Ovary (tissue), 9 donors: Measurements from ENCODE around the gene COL4A1. TPM values are rescaled to one million over a fixed set of nuclear protein-coding genes. Genes with fewer than 3 reads are reported as not detected.

Source experiments
- DNase-seq, 5 donors: peaks; one replicate each; pipeline ENCODE4 v3.0.0-alpha.2; 2019 to 2020
- H3K27ac ChIP-seq, 2 donors: fragments of 200-600 bp; one replicate each; pipeline versions ENCODE4 v1.5.1 to v1.8.0; 2019 to 2022
- H3K27me3 ChIP-seq: fragments of 200-600 bp; one replicate; pipeline ENCODE4 v1.8.0; 2022
- H3K36me3 ChIP-seq: fragments of 200-600 bp; sonication (generic); one replicate; pipeline ENCODE4 v1.5.1; 2019
- H3K4me1 ChIP-seq: one replicate; pipeline ENCODE4 v1.8.1; 2013; ENCODE audit warnings: mild to moderate bottlenecking, moderate library complexity; ENCODE audit not compliant: insufficient read depth
- H3K4me3 ChIP-seq: fragments of 200-600 bp; sonication (generic); one replicate; pipeline ENCODE4 v1.5.1; 2017
- H3K9me3 ChIP-seq, 2 donors: fragments of 200-600 bp in 1 of 2; sonication (generic) in 1 of 2; one replicate each; pipeline versions ENCODE4 v1.5.1 to v1.8.1; 2013 to 2019; ENCODE audit warnings: mild to moderate bottlenecking in 1 of 2, moderate library complexity in 1 of 2
- CTCF ChIP-seq, 3 donors: fragments of 450-650 bp in 2 of 3; fragments of 200-600 bp in 1 of 3; IDR thresholded peaks; one replicate each; pipeline versions ENCODE4 v1.5.1 to v1.8.0; 2016 to 2022; ENCODE audit warnings: antibody characterized with exemption in 3 of 3, mild to moderate bottlenecking in 1 of 3
- EP300 ChIP-seq: sonication (generic); formaldehyde crosslinking; IDR thresholded peaks from one replicate; pipeline ENCODE4 v1.6.1; 2017; ENCODE audit warnings: antibody characterized with exemption
- POLR2A ChIP-seq: fragments of 450-650 bp; IDR thresholded peaks from one replicate; pipeline ENCODE4 v1.6.1; 2017; ENCODE audit warnings: antibody characterized with exemption, mild to moderate bottlenecking, moderate library complexity
- WGBS, 3 donors: extraction: QIAGEN DNeasy Blood & Tissue Kit in 1 of 3; methylation state at CpG; one replicate each; pipeline versions ENCODE4 v1.1.5 to v1.1.7; 2013 to 2017; 5-methylcytosine and 5-hydroxymethylcytosine counted together
- intact Hi-C, 4 donors: fragments of 100-400 bp; cut with DNase I; formaldehyde crosslinking; loops; one replicate each; pipeline versions ENCODE4 v1.11.0 to v1.15.1; 2022 to 2023
- polyA plus RNA-seq, 2 donors: library from polyadenylated mRNA; stranded (reverse); fragments of 200-250 nt in 1 of 2; fragments of 350-450 nt in 1 of 2; fragmentation: Illumina TruSeq in 1 of 2; extraction: RNeasy Lipid Tissue Mini Kit (QIAGEN cat#74804) in 1 of 2; gene quantifications; one replicate each; pipeline ENCODE4 v1.2.3, GENCODE V29; 2013 to 2014
- total RNA-seq, 7 donors: library from RNA; depleted of rRNA in 2 of 7; stranded (reverse); fragments of >200 nt in 2 of 7; fragmentation: NEBNext Ultra II Directional in 3 of 7; extraction: Animal tissue kit (Norgen Biotek cat#: 25700) in 3 of 7; gene quantifications; one replicate each; pipeline versions ENCODE4 v1.1.0 to v1.2.4, GENCODE V29; 2016 to 2023
- donor health status: DM: no; HTN: no; CAD: no; lungs with moderate emphysema.
- donor health status: DM: no; HTN: no; CAD: no.
- donor health status: Bipolar disorder and iron deficiency.
- donor health status: DM: yes; HTN: yes; CAD: no.
- donor health status: DM: no; HTN: no; CAD: no.
- donor health status: DM: yes; HTN: yes; CAD: no.

COL4A1 gene
- total and polyA plus RNA-seq, 9 donors, result 42.3 to 421 (median 87.5) TPM

DNA sequence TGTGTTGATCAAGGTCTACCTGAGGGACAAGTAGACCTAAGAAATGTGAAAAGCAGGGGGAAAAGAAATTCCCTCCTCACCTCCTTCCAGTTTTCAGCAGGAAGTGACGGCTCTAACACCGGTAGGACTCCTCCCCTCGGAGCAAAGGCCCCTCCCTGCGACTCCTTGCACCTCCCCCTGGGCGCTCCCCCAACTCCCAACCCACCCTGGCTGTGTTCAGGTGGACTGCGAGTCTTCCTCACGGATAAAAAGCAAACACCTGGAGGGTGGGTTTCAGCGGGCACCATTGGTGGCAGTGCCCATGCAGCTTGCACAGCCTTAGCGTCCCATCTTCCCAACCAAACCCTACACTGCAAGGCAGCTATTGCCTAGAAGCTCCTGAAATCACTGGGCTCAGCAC, 124.5 kb downstream of the COL4A1 start:
- H3K36me3 ChIP-seq, result no peaks in the 10 kb centered on the region
- no peak for TF ChIP-seq EP300
- no peak for TF ChIP-seq CTCF (IDR thresholded peaks at IDR 0.05)
- TF ChIP-seq POLR2A, result no peak

DNA sequence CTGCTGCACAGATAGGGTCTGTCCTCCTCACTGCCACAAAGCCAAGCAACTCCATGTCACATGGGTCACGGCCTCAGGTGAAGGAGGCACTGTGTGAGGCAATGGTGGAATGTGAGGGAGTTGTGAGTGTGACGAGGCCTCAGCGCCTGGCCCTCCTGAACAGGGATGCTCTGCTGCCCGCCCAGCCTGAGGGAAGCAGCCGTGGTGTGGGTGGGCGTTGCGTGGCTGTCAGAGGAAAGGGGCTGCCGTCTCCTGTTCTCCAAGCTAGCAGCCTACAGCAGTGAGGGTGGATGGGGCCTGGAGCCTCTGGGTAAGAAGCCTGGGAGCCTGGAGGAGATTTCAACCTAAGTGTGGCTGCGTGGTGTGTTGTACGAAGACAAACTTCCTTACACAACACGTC, 125.0 kb downstream of the COL4A1 start:
- Histone ChIP-seq H3K4me1 (no peaks in the 10 kb centered on the region), H3K36me3 (no peaks in the 10 kb centered on the region), H3K9me3 (no peaks in the 10 kb centered on the region), H3K27me3 (no peaks in the 10 kb centered on the region), H3K27ac (no peak overlapping the region), H3K4me3 (no peak overlapping the region)
- no peak for DNase-seq
- intact Hi-C loops, result no loop called here
- TF ChIP-seq POLR2A (no peak), CTCF (IDR thresholded peaks at IDR 0.05) (no peak), EP300 (no peak)
- WGBS, 3 donors, result 73 to 89% (median 85%) methylated on average over 11 of the region's 11 CpGs

More for the DNA sequence above, 124.5 kb downstream of the COL4A1 start:
- no peak overlapping the region for H3K4me3 ChIP-seq
- no peak for DNase-seq
- H3K4me1 ChIP-seq, result no peaks in the 10 kb centered on the region
- H3K27ac ChIP-seq, result no peak overlapping the region
- no peaks in the 10 kb centered on the region for H3K27me3 ChIP-seq
- 85 to 92% (median 85%) methylated on average over 9 of the region's 9 CpGs for WGBS, 3 donors
- no peaks in the 10 kb centered on the region for H3K9me3 ChIP-seq
- intact Hi-C loops, result no loop called here

GRCh38 chr13:110179857-110180147, 127.2 kb downstream of the COL4A1 start:
- H3K9me3 ChIP-seq, result no peaks in the 10 kb centered on the region
- H3K36me3 ChIP-seq, result no peaks in the 10 kb centered on the region
- H3K4me3 ChIP-seq, result no peak overlapping the region
- H3K4me1 ChIP-seq, result no peaks in the 10 kb centered on the region
- no peaks in the 10 kb centered on the region for H3K27me3 ChIP-seq
- no peak overlapping the region for H3K27ac ChIP-seq
- intact Hi-C loops, result no loop called here
- TF ChIP-seq CTCF (IDR thresholded peaks at IDR 0.05) (no peak), EP300 (no peak), POLR2A (no peak)
- DNase-seq, result no peak
- WGBS, 3 donors, result 81 to 95% (median 92%) methylated on average over 1 of the region's 1 CpG

DNA sequence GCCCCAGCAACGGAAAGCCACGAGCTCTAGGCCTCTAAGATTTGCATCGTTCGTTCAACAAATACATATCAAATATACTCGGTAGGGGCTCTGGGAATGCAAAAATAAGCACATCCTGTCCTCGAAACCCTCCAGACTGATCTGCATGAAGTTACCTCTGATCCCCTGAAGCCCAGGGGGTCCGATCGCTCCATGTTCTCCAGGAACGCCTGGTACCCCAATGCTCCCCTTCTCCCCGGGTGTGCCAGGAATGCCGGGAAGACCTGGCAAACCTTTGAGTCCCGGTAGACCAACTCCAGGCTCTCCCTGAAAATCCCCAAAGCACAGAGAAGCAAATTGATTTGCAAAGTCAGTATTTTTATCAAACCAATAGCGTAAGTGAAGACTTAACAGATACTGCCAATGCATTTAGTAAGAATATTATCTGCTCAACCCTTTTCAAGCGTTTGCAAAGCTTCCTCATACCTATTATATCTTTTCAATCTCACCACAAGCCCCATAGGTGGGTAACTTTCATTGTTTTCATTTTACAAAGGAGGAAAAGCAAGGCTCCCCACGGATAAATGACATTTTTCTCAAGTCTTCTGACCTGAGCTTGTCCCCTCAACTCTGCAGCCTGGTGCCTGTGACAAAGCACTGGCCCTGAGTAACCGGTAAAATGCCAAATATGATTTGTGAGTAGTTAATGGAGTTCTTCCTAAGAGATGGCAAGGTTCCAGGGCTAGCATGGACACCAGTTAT, 127.7 kb downstream of the COL4A1 start:
- Histone ChIP-seq H3K4me1 (no peaks in the 10 kb centered on the region), H3K36me3 (no peaks in the 10 kb centered on the region), H3K27me3 (no peaks in the 10 kb centered on the region), H3K27ac (no peak overlapping the region), H3K4me3 (no peak overlapping the region), H3K9me3 (no peaks in the 10 kb centered on the region)
- no peak for DNase-seq
- intact Hi-C loops, result no loop called here
- 90 to 95% (median 94%) methylated on average over 16 of the region's 16 CpGs for WGBS, 3 donors
- no peak for TF ChIP-seq CTCF (IDR thresholded peaks at IDR 0.05)
- TF ChIP-seq EP300, result no peak
- no peak for TF ChIP-seq POLR2A
